Mesodermal cell (in vitro differentiated cells): Measurements from ENCODE around the gene POLD1.

Experiments
- H3K27ac ChIP-seq: 2 replicates; pipeline ENCODE4 v1.7.0; 2013; ENCODE audit warnings: mild to moderate bottlenecking, low read depth, low read length, moderate library complexity; ENCODE audit not compliant: severe bottlenecking
- H3K36me3 ChIP-seq: 2 replicates; pipeline ENCODE4 v1.7.1; 2013; ENCODE audit warnings: mild to moderate bottlenecking, low read length, moderate library complexity; ENCODE audit not compliant: control insufficient read depth, insufficient read depth
- H3K4me1 ChIP-seq: one replicate; pipeline ENCODE4 v1.7.1; 2013; ENCODE audit warnings: mild to moderate bottlenecking, low read length; ENCODE audit not compliant: insufficient read depth, control insufficient read depth, poor library complexity, severe bottlenecking
- H3K4me3 ChIP-seq: 2 replicates; pipeline ENCODE4 v1.7.0; 2013; ENCODE audit warnings: low read length, control low read depth, mild to moderate bottlenecking; ENCODE audit not compliant: insufficient read depth, poor library complexity, severe bottlenecking; ENCODE audit errors: extremely low read depth
- H3K9me3 ChIP-seq: 2 replicates; pipeline ENCODE4 v1.7.1; 2013; ENCODE audit warnings: mild to moderate bottlenecking, low read length, moderate library complexity; ENCODE audit not compliant: control insufficient read depth
- WGBS, 2 experiments: methylation state at CpG; one replicate each; pipeline ENCODE4 v1.1.5; 2013; ENCODE audit warnings: missing lambda C conversion rate in 2 of 2; ENCODE audit not compliant: insufficient coverage in 2 of 2; 5-methylcytosine and 5-hydroxymethylcytosine counted together

Gene POLD1

GRCh38 chr19:50368649-50369570 lies 15.2 kb upstream of the POLD1 start:
- 32 to 41% methylated on average over 26 of the region's 34 CpGs for WGBS, 2 experiments
- no peaks in the 10 kb centered on the region for H3K4me1 ChIP-seq
- H3K27ac ChIP-seq: no peak overlapping the region
- H3K36me3 ChIP-seq: no peaks in the 10 kb centered on the region
- peak overlapping the region; percentile 21 for H3K4me3 ChIP-seq
- H3K9me3 ChIP-seq: no peaks in the 10 kb centered on the region

- 85 to 89% methylated on average over 6 to 9 of the region's 10 CpGs for WGBS, 2 experiments
- Histone ChIP-seq H3K4me1 (no peaks in the 10 kb centered on the region), H3K9me3 (no peaks in the 10 kb centered on the region), H3K4me3 (no peak overlapping the region), H3K36me3 (no peaks in the 10 kb centered on the region), H3K27ac (no peak overlapping the region)
These were observed 12.2 kb upstream of the POLD1 start for GRCh38 chr19:50371914-50372475.

- H3K4me1 ChIP-seq: no peaks in the 10 kb centered on the region
- H3K9me3 ChIP-seq: no peaks in the 10 kb centered on the region
- H3K27ac ChIP-seq: peak within 1 kb of the TSS; percentile 100
- peaks cover 37% of the 10 kb centered on the region for H3K36me3 ChIP-seq
- WGBS, 2 experiments: 2% methylated on average over 18 to 30 of the region's 67 CpGs
- H3K4me3 ChIP-seq: peak within 1 kb of the TSS; percentile 79
These were observed 7.7 kb upstream of the POLD1 start, which contains the start of gene NR1H2 for GRCh38 chr19:50376166-50377050. Gene NR1H2 (plus strand): TSS chr19:50376457. CDS start chr19:50377606, 1,149 bp downstream.

- 80% methylated on average over 5 of the region's 7 CpGs for WGBS, 2 experiments
These were observed 7.1 kb upstream of the POLD1 start for GRCh38 chr19:50377051-50377461.

GRCh38 chr19:50377517-50377916 lies 6.6 kb upstream of the POLD1 start:
- Histone ChIP-seq H3K4me1 (no peaks in the 10 kb centered on the region), H3K4me3 (no peak overlapping the region), H3K27ac (no peak overlapping the region), H3K36me3 (peaks cover 47% of the 10 kb centered on the region), H3K9me3 (no peaks in the 10 kb centered on the region)
- WGBS, 2 experiments: 93 to 100% methylated on average over 1 to 6 of the region's 9 CpGs

More at GRCh38 chr19:50377051-50377461, 7.1 kb upstream of the POLD1 start:
- peak overlapping the region; percentile 79 for H3K4me3 ChIP-seq
- peaks cover 43% of the 10 kb centered on the region for H3K36me3 ChIP-seq
- no peak overlapping the region for H3K27ac ChIP-seq
- no peaks in the 10 kb centered on the region for H3K4me1 ChIP-seq
- no peaks in the 10 kb centered on the region for H3K9me3 ChIP-seq

- Histone ChIP-seq H3K9me3 (no peaks in the 10 kb centered on the region), H3K36me3 (peaks cover 50% of the 10 kb centered on the region), H3K4me3 (no peak overlapping the region), H3K4me1 (no peaks in the 10 kb centered on the region), H3K27ac (no peak overlapping the region)
- 95 to 98% methylated on average over 33 to 34 of the region's 36 CpGs for WGBS, 2 experiments
These were observed 5.8 kb upstream of the POLD1 start for GRCh38 chr19:50378169-50378862.

- Histone ChIP-seq H3K4me3 (no peak overlapping the region), H3K4me1 (no peaks in the 10 kb centered on the region), H3K9me3 (no peaks in the 10 kb centered on the region), H3K27ac (no peak overlapping the region), H3K36me3 (peaks cover 50% of the 10 kb centered on the region)
- 90 to 95% methylated on average over 10 of the region's 10 CpGs for WGBS, 2 experiments
These were observed 5.3 kb upstream of the POLD1 start for GRCh38 chr19:50378863-50379236.

- H3K4me3 ChIP-seq: no peak overlapping the region
These were observed 4.5 kb upstream of the POLD1 start for GRCh38 chr19:50379602-50380001.

GRCh38 chr19:50380137-50380536 lies 4.0 kb upstream of the POLD1 start:
- 92 to 96% methylated on average over 10 to 11 of the region's 11 CpGs for WGBS, 2 experiments
- Histone ChIP-seq H3K4me1 (no peaks in the 10 kb centered on the region), H3K9me3 (no peaks in the 10 kb centered on the region), H3K27ac (no peak overlapping the region), H3K36me3 (peaks cover 50% of the 10 kb centered on the region), H3K4me3 (no peak overlapping the region)

More at GRCh38 chr19:50379602-50380001, 4.5 kb upstream of the POLD1 start:
- H3K27ac ChIP-seq: no peak overlapping the region
- no peaks in the 10 kb centered on the region for H3K9me3 ChIP-seq
- H3K36me3 ChIP-seq: peaks cover 50% of the 10 kb centered on the region
- no peaks in the 10 kb centered on the region for H3K4me1 ChIP-seq
- WGBS, 2 experiments: 94 to 97% methylated on average over 9 to 11 of the region's 11 CpGs

GRCh38 chr19:50380751-50381151 lies 3.4 kb upstream of the POLD1 start:
- H3K4me1 ChIP-seq: no peaks in the 10 kb centered on the region
- no peak overlapping the region for H3K4me3 ChIP-seq
- peaks cover 50% of the 10 kb centered on the region for H3K36me3 ChIP-seq
- H3K27ac ChIP-seq: no peak overlapping the region
- WGBS, 2 experiments: 91 to 96% methylated on average over 7 to 8 of the region's 8 CpGs
- H3K9me3 ChIP-seq: no peaks in the 10 kb centered on the region
